Panc1 (cell line): ENCODE data around the gene PTPN4.

Experiments used
- POLR2AphosphoS5 ChIP-seq: IDR thresholded peaks from 2 replicates; pipeline ENCODE4 v1.6.1; 2012; ENCODE audit warnings: mild to moderate bottlenecking, low read depth, low read length, moderate library complexity
- SIN3A ChIP-seq: IDR thresholded peaks from 2 replicates; pipeline ENCODE4 v1.6.1; 2012; ENCODE audit warnings: low read depth, mild to moderate bottlenecking, low read length, moderate library complexity, borderline replicate concordance; ENCODE audit not compliant: insufficient read depth
- TF ChIP-seq, protein P1 (sequence below): fragments of 450-650 bp; IDR thresholded peaks from 2 replicates; pipeline ENCODE4 v1.5.1; 2017; ENCODE audit warnings: mild to moderate bottlenecking
- TF ChIP-seq, protein P2 (sequence below), 2 experiments: IDR thresholded peaks; 2 replicates each; pipeline ENCODE4 v1.6.1; 2011 to 2012; ENCODE audit warnings: low read depth in 2 of 2, control low read depth in 1 of 2, low read length in 1 of 2, mild to moderate bottlenecking in 1 of 2, moderate library complexity in 1 of 2; ENCODE audit not compliant: insufficient read depth in 1 of 2

DNA sequence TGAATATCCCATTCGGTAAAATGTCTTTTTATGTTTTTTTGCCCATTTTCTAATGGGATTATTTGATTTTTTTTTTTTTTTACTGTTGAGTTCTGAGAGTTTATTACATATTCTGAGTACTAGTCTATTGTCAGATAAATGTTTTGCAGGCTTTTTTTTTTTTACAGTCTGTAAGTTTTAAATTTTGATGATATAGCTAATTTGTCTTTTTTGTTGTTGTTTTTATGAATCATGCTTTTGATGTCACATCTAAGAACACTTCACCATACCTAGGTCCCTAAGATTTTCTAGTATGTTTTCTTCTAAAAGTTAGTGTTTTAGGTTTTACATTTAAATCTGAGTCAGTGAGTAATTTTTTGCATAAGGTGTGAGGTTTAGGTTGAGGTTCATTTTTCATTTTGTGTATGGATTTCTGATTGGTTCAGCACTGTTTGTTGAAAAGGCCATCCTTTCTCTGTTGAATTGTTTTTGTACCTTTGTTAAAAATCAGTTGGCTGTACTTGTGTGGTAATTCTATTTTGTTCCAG lies 40.7 kb downstream of the PTPN4 start:
- TF ChIP-seq, protein P1, sequence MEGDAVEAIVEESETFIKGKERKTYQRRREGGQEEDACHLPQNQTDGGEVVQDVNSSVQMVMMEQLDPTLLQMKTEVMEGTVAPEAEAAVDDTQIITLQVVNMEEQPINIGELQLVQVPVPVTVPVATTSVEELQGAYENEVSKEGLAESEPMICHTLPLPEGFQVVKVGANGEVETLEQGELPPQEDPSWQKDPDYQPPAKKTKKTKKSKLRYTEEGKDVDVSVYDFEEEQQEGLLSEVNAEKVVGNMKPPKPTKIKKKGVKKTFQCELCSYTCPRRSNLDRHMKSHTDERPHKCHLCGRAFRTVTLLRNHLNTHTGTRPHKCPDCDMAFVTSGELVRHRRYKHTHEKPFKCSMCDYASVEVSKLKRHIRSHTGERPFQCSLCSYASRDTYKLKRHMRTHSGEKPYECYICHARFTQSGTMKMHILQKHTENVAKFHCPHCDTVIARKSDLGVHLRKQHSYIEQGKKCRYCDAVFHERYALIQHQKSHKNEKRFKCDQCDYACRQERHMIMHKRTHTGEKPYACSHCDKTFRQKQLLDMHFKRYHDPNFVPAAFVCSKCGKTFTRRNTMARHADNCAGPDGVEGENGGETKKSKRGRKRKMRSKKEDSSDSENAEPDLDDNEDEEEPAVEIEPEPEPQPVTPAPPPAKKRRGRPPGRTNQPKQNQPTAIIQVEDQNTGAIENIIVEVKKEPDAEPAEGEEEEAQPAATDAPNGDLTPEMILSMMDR: no peak
- TF ChIP-seq SIN3A: no peak
- TF ChIP-seq, protein P2, sequence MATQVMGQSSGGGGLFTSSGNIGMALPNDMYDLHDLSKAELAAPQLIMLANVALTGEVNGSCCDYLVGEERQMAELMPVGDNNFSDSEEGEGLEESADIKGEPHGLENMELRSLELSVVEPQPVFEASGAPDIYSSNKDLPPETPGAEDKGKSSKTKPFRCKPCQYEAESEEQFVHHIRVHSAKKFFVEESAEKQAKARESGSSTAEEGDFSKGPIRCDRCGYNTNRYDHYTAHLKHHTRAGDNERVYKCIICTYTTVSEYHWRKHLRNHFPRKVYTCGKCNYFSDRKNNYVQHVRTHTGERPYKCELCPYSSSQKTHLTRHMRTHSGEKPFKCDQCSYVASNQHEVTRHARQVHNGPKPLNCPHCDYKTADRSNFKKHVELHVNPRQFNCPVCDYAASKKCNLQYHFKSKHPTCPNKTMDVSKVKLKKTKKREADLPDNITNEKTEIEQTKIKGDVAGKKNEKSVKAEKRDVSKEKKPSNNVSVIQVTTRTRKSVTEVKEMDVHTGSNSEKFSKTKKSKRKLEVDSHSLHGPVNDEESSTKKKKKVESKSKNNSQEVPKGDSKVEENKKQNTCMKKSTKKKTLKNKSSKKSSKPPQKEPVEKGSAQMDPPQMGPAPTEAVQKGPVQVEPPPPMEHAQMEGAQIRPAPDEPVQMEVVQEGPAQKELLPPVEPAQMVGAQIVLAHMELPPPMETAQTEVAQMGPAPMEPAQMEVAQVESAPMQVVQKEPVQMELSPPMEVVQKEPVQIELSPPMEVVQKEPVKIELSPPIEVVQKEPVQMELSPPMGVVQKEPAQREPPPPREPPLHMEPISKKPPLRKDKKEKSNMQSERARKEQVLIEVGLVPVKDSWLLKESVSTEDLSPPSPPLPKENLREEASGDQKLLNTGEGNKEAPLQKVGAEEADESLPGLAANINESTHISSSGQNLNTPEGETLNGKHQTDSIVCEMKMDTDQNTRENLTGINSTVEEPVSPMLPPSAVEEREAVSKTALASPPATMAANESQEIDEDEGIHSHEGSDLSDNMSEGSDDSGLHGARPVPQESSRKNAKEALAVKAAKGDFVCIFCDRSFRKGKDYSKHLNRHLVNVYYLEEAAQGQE (IDR thresholded peaks at IDR 0.05; ENCODE audit: insufficient read depth in 1 of 2, low read depth in 2 of 2, low read length in 1 of 2): no peak
- TF ChIP-seq POLR2AphosphoS5: no peak
